NCI-H2196 (cell line): Measurements from ENCODE around the gene NAV2.

Experiments
- DNase-seq: peaks from one replicate; lab custom pipeline; 2025; ENCODE audit not compliant: unreplicated experiment; lab: John Stamatoyannopoulos, UW

The NAV2 gene

GRCh38 chr11:19742588-19743292 is 30.1 kb downstream of the NAV2 start:
- DNase-seq, result peak; percentile 80

DNA sequence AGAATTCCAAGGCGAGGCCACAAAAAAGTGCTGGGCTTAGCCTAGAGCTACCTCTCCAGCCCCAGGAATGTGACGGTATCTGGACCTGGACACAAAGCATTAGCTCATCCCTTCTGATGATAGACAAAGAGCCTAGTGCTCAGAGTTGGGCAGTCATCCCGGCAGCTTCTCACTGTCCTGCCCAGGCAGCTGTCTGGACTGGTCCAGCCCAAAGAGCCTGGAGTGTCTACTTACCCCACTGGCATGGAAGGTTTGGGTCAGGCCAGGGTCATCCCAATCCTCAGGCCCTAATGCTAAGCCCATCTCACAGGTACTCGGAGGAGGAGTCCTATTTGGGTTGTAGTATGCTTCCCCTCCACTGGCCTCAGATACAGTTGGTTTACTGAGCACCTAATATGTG is 31.0 kb downstream of the NAV2 start:
- DNase-seq, result no peak

- DNase-seq, result no peak
These were observed 31.5 kb downstream of the NAV2 start for GRCh38 chr11:19744130-19744529.

DNA sequence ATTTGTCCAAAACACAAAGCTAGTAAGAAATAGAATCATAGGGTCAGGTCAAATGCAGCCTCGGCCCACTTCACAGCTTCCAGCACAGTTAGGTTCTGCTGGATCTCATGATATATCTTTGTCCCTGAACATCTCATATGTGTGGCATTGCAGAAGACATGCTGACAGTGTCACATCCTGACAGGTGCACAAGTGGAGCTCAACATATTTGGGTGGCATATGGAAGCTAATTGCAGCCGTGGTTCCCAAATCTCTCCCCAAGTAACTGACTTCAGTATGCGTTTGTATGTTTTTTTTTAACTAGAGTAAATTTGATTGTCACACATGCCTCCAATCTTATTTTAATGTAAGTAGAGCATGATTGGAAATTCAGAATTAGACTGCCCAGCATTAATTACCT is 33.4 kb downstream of the NAV2 start:
- DNase-seq, result no peak

DNA sequence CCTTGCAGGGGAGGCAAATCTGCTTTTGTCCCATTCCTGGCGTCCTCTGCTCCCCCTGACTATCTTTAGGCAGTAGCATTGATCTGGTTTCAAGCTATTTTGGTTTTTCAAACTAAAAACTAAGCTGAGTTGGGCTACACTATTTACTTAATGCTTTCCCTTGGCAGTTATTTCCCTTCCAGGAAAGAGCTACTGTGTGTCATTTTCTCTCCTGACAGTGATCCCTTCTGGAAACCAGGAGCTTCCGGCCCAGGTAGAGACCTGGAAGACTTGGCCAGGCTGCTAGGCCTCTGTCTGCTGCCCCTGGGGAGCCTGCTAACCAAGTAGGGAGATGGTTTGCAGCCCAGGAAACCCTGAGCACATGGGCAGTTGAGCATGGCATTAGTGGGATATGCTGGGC is 35.0 kb downstream of the NAV2 start:
- DNase-seq, result no peak

GRCh38 chr11:19751055-19751454 is 38.4 kb downstream of the NAV2 start:
- DNase-seq, result no peak

DNA sequence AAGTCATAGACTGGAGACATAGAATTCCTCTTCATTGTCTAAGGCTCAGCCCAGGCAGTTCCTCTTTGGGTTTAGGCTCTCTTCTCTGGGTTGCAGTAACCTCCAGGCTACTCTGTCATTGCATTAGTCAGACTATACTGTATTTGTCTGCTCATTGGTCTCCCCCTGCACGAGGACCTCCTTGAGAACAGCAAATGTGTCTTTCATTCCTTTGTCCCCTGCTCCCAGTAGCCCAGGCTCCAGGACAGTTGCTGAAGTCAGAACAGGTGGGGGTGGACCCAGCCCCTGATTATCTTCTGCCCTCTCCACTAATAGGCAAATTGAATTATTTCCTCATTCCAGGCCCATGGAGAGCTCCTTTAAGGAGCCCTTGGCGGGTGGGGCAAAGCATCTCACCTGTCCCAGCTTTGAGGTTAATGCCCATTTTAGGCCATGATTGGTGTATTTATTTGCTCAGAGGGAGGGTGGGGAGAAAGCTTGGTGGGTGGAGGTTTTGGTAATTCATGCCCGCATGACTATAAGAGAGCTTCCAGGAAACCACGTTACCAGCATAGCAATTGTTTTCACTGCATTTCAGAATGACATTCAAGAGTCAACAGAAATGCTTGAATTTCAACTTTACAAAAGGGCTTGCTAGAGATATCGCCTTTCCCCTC is 40.9 kb downstream of the NAV2 start:
- DNase-seq, result peak; percentile 94

DNA sequence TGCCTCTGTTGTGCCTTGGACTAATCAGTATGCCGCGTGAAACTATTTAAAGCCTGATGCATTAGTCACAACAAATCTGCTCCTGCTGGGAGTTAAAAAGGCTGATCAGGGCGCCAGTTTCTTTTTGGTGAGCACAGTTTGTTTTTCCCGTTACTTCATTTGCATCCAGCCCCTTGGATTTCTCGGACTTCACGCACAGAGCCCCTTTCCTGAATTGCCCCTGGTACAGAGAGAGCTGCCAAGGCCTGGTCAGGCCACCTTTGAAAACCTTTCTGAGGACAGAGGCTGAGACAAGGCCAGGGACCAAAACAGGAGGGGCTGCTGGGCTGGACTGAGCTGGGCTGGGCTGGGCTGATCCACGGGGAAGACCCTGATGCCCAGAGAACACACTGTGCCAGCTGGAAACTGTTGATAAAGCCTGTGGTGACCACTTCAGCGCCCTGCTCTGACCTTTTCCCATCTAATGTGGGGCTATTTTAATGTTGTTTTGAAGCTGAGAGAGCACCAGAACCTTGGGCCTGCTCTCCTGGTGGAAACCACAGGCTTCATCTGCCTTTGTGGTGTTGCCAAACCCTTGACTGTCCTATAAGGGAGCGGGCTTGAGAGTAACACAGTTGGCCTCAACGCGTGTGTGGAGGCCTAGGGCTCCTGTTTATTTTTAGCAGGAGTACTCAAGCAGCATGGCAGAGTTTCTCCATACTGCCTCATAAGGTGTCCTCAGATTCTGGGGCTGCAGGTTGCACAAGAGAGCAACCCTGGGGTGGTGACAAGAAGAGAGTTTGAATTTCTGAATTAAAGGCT is 44.2 kb downstream of the NAV2 start:
- DNase-seq, result no peak

DNA sequence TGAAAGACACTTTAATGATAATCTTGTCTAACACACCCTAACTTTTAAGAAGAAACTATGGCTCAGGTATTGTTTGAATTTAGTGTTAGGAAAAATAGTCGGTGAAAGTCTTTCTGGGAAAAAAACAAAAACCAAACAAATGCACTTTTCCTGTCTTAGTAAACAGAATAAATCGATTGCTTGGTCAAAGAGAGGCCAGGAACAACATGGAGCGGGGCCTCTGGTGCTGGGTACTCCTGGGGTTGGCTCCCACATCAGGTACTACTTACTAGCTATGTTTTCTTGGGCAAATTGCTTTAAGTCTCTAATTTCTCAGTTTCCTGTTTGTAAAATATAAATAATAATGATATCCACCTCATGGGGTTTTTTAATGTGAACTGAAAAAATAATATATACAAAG is 46.8 kb downstream of the NAV2 start:
- DNase-seq, result no peak

DNA sequence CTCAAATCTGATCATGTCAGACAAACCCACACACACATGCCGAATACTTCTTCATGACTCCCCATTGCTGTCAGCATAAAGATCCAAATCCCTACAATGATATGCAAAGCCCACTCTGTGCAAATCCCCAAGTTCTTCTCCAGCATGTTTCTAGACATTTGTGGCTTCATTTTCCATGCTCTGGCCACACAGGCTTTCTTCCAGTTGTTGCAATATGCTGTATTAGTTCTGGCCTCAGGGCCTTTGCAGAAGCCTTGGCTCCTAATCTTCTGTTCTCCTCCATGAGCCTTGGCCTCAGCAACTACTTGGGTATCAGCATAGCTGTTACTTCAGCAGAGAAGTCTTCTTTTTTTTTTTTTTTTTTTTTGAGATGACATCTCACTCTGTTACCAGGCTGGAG is 49.6 kb downstream of the NAV2 start:
- no peak for DNase-seq

DNA sequence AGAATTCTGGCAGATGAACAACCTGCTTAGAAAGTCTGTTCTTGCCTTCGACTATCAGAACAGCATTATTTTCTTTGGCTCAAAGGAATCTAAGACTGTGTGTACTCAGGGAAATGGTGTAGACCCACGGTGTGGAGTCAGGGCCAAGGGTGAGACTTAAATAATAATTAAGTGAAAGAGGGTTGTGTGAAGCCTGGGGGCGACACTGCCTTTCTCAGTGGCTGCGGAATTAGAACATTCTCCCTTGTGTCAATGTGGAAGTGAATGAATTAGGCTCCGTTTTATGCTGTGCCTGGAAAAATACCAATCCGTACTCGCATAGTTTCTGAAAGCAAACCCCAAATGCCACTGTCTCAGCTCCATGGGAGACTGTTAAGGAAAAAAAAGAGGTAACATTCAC is 50.7 kb downstream of the NAV2 start:
- no peak for DNase-seq

DNA sequence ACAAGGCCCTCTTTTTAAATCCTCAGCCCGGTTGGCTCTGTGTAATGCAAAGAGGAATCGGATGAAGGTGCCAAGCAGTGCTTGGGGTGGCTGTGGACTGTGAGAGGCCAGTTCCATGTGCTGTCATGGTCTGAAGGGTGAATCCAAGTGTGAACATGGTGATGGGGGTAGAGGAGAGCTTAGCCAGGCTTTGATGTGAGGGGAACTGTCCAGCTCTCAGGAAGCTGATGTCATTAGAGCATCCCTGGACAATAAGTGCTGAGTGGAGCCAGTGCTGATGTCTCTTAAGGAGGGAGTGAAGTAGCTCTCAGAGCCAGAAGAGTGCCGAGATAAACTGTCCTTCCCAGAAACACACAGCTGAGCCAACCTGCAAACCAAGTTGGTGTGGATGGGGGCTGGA is 53.6 kb downstream of the NAV2 start:
- DNase-seq, result no peak

- DNase-seq, result no peak
These were observed 54.2 kb downstream of the NAV2 start for GRCh38 chr11:19766810-19767209.

DNA sequence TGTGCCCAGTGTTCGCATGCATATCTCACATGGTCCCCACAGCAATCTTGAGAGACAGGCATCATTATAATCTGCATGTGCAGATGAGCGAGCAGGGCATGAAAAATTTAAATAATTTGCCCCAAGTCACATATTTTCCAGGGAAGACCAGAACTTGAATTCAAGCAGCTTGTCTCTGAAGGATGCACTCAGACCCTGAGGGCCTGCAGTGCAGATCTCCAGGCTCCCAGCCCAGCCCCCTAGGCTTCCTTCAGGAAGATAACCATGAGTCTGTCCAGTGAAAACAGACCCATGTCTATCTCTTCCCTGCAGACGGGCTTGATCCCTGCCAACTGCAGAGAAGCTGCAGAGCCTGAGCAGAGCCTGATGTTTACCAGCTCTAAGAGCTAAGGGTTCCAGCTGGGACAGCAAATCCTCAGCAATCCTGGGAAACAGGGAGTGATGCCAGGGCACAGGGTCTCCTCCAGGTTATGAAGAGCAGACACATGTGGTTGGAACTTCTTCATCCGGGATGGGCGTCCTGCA is 55.1 kb downstream of the NAV2 start:
- DNase-seq, result no peak

DNA sequence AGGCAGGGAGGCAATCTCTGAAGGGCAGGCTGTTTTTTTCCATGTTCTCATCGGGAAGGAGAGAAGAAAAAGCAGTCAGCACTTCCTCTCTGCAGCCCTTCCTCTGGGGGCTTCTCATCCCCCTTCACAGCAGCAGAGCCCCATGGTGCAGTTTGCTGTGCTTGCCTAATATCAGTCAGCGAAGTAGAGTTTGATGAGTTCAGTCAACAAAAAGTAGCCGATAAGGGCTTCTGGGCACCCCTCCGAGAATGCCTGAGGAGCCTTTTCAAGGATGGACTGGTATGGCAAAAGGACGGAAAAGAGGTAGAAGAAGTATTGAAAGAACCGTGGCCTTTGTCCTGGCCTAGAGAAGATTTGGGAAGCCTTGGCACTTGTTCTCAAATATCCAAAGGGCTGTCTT is 55.6 kb downstream of the NAV2 start:
- no peak for DNase-seq

- no peak for DNase-seq
These were observed 56.2 kb downstream of the NAV2 start for GRCh38 chr11:19768815-19769214.

DNA sequence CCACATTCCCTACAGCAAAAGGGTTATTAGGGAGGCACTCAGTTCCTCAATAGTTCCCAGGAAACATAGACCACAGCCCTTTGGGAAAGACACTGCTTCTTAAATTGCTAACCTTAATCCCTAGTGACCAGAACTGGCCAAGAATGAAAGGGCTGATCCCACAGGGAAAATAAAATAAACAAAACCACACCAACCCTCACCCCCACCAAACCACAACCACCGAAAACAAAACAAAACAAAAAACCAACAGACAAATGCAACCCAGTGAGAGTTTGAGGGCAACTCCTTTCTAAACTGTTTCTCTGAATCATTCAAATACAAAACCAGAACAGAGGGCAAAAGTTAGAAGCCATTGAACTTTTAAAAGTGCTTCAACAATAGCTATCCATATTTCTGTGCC is 57.2 kb downstream of the NAV2 start:
- no peak for DNase-seq

DNA sequence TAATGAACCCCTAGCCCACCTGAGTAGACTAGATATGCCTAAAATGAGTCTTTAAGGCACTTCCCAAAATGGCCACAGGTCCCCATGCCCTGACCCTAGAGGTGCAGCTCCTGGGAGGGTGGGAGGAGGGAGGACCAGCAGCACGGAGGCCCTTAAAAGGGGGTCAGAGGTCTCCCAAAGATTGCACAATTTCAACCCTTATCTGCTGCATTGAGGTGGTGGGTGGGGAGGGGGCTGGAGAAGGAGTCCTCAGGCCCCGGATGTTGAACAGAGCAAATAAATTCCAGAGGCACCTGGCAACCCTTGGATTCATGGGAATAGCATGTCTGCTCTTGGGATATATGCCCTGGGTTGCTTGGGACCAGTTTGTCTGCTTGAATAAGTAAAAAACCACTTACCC is 57.6 kb downstream of the NAV2 start:
- no peak for DNase-seq

GRCh38 chr11:19771463-19771862 is 58.8 kb downstream of the NAV2 start:
- no peak for DNase-seq

DNA sequence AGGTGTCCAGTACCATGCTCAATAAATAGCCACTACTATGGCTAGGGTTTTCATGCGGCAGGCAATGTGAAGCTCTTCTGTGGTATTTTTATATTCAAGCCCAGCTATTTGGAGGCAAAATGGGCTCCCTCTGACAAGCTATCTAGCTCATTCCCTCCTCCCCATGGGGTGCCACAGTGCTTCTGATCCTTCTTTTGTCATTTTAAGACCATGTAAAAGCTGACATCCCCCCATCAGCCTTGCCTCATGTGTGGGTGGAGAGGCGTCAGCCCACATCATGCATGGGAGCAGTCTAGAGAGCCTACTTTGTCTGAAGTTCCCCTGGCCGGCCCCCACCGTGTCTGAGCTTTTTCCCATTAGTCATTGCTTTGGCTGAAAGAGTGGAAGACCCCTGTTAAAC is 59.8 kb downstream of the NAV2 start:
- DNase-seq, result no peak

DNA sequence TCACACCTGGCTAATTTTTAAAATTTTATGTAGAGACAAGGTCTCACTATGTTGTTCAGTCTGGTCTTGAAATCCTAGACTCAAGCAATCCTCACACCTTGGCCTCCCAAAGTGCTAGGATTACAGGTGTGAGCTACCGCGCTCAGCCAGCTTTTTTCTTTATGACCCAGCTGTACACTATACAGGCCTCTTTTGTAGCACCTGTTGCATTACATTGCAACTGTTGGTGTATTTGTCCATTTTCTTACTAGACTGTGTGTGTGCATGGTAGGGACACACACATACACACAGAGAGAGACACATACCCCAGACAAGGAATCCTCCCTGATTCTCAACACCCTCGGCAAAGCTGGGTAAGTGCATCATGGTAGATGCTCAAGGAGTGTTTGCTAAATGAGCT is 61.7 kb downstream of the NAV2 start:
- DNase-seq, result no peak
